ENCODE measurements around the gene ZYG11B.
"Not testable (repeated sequence)": the region's sequence is repeated elsewhere in the genome, so short reads cannot be mapped to it uniquely, and the experiment has no call there.

The ZYG11B gene

DNA sequence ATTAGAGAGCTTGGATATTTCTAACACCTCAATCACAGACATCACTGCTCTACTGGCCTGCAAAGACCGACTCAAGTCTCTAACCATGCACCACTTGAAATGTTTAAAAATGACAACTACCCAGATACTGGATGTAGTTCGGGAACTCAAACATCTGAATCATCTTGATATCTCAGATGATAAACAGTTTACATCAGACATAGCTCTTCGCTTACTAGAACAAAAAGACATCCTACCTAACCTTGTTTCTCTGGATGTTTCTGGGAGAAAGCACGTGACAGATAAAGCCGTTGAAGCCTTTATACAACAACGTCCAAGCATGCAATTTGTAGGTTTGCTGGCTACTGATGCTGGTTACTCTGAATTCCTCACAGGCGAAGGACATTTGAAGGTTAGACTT, 45.1 kb downstream of the ZYG11B start:
- no peak for TF ChIP-seq ZFX (IDR thresholded peaks at IDR 0.05)
- TF ChIP-seq, protein P1, sequence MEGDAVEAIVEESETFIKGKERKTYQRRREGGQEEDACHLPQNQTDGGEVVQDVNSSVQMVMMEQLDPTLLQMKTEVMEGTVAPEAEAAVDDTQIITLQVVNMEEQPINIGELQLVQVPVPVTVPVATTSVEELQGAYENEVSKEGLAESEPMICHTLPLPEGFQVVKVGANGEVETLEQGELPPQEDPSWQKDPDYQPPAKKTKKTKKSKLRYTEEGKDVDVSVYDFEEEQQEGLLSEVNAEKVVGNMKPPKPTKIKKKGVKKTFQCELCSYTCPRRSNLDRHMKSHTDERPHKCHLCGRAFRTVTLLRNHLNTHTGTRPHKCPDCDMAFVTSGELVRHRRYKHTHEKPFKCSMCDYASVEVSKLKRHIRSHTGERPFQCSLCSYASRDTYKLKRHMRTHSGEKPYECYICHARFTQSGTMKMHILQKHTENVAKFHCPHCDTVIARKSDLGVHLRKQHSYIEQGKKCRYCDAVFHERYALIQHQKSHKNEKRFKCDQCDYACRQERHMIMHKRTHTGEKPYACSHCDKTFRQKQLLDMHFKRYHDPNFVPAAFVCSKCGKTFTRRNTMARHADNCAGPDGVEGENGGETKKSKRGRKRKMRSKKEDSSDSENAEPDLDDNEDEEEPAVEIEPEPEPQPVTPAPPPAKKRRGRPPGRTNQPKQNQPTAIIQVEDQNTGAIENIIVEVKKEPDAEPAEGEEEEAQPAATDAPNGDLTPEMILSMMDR (conservative IDR thresholded peaks at IDR 0.05): no peak
- H3K27ac ChIP-seq: no peak overlapping the region

GRCh38 chr1:52786148-52786547, 59.9 kb downstream of the ZYG11B start:
- no peak overlapping the region for H3K27ac ChIP-seq
- TF ChIP-seq, protein P1 (conservative IDR thresholded peaks at IDR 0.05): no peak
- no peak for TF ChIP-seq ZFX (IDR thresholded peaks at IDR 0.05)

DNA sequence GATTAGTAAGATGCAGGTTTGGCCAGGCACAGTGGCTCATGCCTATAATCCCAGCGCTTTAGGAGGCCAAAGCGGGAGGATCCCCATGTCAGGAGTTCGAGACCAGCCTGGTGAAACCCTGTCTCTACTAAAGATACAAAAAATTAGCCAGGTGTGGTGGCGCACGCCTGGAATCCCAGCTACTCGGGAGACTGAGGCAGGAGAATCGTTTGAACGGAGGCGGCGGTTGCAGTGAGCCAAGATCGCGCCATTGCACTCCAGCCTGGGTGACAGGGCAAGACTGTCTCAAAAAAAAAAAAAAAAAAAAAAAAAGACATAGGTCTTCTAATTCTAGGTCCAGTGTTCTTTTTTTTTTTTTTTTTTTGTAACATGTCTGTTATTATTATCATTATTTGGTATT, 64.2 kb downstream of the ZYG11B start:
- H3K27ac ChIP-seq: not testable (repeated sequence)

GRCh38 chr1:52792036-52792435, 65.8 kb downstream of the ZYG11B start:
- TF ChIP-seq, protein P1 (conservative IDR thresholded peaks at IDR 0.05): no peak
- no peak for TF ChIP-seq ZFX (IDR thresholded peaks at IDR 0.05)
- H3K27ac ChIP-seq: no peak overlapping the region

DNA sequence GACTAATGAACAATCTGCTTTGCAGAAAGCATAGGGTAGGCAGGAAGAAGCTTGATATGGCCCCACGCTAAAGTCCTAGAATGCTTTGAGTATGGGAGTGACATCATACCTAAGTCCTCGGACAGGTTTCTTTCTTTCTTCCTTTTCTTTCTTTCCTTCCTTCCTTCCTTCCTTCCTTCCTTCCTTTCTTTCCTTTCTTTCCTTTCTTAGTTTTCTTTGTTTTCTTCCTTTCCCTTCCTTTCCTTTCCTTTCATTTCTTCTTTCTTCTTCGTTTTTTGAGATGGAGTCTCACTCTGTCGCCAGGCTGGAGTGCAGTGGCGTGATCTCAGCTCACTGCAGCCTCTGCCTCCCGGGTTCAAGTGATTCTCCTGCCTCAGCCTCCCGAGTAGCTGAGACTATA, 67.5 kb downstream of the ZYG11B start:
- not testable (repeated sequence) for H3K27ac ChIP-seq

DNA sequence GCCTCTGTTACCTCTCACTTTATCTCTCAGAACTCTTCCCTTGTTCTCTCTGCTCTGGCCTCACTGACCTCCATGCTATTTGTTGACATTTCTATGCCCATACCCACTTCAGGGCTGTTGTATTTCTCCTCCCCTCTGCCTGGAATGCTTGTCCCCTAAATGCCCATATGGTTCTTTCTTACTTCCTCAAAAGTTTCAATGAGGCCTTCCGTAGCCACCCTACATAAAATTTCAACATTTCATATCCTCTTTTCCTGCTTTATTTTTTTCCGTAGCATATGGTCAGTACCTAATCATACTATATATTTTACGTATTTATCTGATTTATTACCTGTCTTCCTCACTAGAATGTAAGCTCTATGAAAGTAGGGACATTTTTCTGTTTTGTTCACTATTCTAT, 69.2 kb downstream of the ZYG11B start:
- no peak overlapping the region for H3K27ac ChIP-seq
- TF ChIP-seq, protein P1 (conservative IDR thresholded peaks at IDR 0.05): no peak
- no peak for TF ChIP-seq ZFX (IDR thresholded peaks at IDR 0.05)

DNA sequence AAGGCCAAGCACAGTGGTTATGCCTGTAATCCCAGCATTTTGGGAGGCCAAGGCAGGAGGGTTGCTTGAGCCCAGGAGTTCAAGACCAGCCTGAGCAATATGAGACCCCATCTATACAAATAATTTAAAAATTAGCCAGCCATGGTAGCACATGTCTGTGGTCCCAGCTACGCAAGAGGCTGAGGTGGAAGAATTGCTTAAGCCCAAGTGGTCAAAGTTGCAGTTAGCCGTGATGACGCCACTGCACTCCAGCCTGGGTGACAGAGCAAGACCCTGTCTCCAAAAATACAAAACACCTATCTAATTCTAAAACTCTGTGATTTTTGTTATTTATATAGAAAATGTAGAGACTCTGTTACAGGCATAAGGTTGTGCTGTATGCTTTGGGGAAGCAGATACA, 72.1 kb downstream of the ZYG11B start:
- TF ChIP-seq, protein P1 (conservative IDR thresholded peaks at IDR 0.05): no peak
- H3K27ac ChIP-seq: no peak overlapping the region

GRCh38 chr1:52801011-52801410, 74.8 kb downstream of the ZYG11B start:
- H3K27ac ChIP-seq: no peak overlapping the region
- no peak for TF ChIP-seq ZFX (IDR thresholded peaks at IDR 0.05)
- TF ChIP-seq, protein P1 (conservative IDR thresholded peaks at IDR 0.05): no peak

GRCh38 chr1:52804083-52804482, 77.8 kb downstream of the ZYG11B start:
- H3K27ac ChIP-seq: not testable (repeated sequence)

Data from C4-2B (cell line).